MV-4-11 (cell line): ENCODE measurements around the gene TIMM44.
"Not testable (repeated sequence)": the region's sequence is repeated elsewhere in the genome, so short reads cannot be mapped to it uniquely, and the experiment has no call there.

Experiments
- DNase-seq: peaks from one replicate; lab custom pipeline; 2025; lab: John Stamatoyannopoulos, UW

Gene TIMM44

DNA sequence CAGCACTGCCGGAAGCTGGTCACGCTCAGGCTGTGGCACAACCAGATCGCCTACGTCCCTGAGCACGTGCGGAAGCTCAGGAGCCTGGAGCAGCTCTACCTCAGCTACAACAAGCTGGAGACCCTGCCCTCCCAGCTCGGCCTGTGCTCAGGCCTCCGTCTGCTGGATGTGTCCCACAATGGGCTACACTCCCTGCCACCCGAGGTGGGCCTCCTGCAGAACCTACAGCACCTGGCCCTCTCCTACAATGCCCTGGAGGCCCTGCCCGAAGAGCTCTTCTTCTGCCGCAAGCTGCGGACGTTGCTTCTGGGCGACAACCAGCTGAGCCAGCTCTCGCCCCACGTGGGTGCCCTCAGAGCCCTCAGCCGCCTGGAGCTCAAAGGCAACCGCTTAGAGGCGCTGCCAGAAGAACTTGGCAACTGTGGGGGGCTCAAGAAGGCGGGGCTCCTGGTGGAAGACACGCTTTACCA is 43.0 kb downstream of the TIMM44 start:
- DNase-seq: no peak

DNA sequence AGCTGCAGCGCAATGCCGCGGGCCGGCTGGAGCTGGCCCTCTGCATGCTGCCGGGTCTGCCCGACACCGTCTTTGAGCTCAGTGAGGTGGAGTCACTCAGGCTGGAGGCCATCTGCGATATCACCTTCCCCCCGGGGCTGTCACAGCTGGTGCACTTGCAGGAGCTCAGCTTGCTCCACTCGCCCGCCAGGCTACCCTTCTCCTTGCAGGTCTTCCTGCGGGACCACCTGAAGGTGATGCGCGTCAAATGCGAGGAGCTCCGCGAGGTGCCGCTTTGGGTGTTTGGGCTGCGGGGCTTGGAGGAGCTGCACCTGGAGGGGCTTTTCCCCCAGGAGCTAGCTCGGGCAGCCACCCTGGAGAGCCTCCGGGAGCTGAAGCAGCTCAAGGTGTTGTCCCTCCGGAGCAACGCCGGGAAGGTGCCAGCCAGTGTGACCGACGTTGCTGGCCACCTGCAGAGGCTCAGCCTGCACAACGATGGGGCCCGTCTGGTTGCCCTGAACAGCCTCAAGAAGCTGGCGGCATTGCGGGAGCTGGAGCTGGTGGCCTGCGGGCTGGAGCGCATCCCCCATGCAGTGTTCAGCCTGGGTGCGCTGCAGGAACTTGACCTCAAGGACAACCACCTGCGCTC is 43.6 kb downstream of the TIMM44 start:
- DNase-seq: no peak

- no peak for DNase-seq
Measured at GRCh38 chr19:7898967-7899366, 44.5 kb downstream of the TIMM44 start.

- no peak for DNase-seq
Measured at GRCh38 chr19:7897292-7897691, 46.2 kb downstream of the TIMM44 start.

- no peak for DNase-seq
Measured at GRCh38 chr19:7895565-7895964, 47.9 kb downstream of the TIMM44 start.

GRCh38 chr19:7894612-7895309 is 48.7 kb downstream of the TIMM44 start:
- no peak for DNase-seq

DNA sequence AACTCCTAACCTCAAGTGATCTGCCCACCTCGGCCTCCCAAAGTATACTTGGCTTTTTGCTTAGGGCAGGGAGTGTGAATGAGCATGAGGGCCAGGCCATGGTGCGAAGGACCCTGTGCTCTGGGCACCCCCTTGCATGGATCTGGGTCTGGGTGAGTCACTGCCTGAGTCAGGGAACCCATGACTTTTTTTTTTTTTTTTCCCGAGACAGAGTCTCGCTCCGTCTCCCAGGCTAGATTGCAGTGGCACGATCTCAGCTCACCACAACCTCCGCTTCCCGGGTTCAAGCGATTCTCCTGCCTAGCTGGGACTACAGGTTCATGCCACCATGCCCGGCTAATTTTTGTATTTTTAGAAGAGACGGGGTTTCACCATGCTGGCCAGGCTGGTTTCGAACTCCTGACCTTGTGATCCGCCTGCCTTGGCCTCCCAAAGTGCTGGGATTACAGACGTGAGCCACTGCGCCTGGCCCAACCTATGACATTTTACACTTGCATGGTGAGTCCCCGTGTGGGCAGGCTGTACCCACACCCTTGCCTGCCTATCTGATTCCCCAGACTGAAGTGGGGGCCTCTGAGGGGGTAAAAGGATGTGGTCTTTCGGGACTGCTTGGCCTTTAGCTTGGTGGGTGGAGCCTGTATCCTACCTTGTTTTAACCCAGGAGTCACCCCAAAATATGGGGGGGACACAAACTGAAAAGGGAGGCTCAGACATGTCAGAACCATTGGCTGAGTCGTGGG is 49.9 kb downstream of the TIMM44 start:
- not testable (repeated sequence) for DNase-seq

DNA sequence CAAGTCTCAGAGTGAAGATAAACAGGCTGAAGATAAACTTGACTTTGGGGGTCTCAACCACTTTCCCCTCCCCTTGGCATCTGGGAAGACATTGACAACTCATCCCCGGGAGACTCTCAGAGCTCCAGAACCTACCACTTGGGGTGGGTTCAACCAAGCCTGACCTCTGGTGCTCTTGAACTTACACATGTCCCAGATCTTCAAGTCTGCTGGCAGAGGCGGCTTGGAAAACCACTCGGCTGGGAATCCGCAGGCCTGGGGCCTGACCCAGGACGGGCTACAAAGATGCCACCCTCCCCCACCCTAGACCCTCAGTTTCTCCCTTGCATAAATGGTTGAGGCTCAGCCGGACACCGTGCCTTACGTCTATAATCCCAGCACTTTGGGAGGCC is 54.6 kb downstream of the TIMM44 start:
- DNase-seq: no peak

DNA sequence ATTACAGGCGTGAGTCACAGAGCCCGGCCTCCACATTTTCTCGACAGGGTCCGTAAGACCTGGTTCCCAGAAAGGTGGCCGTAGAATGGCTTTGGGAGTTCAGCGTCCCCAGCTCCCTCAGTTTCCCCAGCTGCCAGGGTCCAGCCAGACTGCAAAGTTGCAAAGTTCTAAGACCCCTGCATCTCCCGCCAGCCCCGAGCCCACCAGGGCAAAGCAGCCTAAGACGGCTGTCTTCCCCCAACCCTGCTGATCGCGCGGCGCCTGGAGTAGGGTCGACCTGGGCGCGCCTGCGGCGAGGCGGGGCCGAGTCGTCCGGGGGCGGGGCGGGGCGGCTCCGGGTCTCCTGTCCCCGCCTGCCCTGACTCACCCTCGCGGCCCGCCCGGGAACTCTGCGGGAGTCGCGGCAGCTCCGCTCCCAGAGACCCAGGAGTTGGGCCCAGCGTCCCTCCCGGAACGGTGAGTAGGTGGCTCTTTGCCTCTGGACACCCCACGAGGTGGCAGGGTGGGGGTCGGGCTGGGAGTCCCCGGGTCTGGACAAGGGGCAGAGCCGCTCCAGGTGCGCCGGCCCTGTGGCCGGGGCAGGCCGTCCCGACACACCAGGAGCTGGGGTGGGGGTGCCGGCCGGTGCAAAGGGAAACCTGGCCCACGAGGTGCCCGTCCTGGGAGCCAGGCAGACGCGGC is 55.2 kb downstream of the TIMM44 start, which contains the start of gene LRRC8E:
LRRC8E (plus strand) TSS at position 366 of the 681 bp plus-strand sequence. CDS start 7,094 bp downstream, outside the sequence.
- DNase-seq: no peak

GRCh38 chr19:7887408-7888144 is 55.9 kb downstream of the TIMM44 start:
- DNase-seq: no peak

DNA sequence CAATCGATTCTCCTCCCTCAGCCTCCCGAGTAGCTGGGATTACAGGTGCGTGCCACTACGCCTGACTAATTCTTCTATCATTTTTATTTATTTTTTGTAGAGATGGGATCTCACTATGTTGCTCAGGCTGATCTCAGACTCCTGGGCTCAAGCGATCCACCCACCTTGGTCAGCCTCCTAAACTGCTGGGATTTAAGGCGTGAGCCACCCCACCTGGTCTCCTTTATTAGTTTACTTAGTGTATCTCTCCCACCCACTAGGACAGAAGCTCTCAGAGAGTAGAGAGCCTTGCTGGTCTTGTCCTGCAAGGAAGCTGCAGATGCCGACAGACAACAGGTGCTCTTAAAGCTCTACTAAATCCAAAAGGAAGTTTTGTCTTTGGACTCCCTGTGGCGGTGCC is 57.6 kb downstream of the TIMM44 start:
- no peak for DNase-seq

DNA sequence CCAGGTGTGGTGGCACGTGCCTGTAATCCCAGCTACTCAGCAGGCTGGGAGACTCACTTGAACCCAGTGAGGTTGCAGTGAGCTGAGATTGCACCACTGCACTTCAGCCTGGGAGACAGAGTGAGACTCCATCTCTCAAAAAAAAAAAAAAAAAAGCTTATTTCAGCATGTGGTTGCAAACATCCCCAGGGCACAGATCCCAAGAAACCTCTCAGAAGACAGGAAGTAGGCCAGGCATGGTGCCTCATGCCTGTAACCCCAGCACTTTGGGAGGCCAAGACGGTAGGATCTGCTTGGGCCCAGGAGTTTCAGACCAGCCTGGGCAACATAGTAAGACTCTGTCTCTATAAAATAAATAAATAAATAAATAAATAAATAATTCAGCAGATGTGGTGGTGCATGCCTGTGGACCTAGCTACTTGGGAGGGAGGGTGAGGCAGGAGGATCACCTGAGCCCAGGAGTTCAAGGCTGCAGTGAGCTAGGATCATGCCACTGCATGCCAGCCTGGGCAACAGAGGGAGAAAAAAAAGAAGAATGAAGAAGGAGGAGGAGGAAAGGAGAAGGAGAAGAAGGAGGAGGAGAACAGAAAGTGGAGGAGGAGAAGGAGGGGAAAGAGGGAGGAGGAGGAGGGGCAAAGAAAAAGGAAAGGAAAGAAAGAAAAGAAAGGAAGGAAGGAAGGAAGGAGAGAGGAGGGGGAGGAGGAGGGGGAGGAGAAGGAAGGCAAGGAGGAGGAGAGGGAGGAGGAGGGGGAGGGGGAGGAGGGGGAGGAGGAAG is 59.5 kb downstream of the TIMM44 start:
- DNase-seq: peak; percentile 37

DNA sequence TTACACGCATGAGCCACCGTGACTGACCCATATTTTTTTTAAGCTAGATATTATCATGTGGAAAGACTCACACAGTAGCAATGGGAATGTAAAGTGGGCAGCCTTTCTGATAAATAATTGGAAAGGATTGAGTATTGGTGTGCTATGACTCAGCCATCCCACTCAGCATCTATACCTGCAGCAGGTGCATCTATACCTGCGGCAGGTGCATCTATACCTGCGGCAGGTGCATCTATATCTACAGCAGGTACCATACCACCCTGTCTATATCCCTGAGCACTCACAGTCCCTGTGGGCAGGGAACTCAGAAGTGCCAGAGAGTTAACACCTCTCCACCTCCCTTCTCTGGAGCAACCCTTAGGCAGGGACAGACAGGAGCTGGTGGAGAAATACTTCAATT is 60.4 kb downstream of the TIMM44 start:
- DNase-seq: no peak

- DNase-seq: no peak
Measured at GRCh38 chr19:7881910-7882309, 61.6 kb downstream of the TIMM44 start.

- peak; percentile 42 for DNase-seq
Measured at GRCh38 chr19:7879836-7880235, 63.6 kb downstream of the TIMM44 start.

DNA sequence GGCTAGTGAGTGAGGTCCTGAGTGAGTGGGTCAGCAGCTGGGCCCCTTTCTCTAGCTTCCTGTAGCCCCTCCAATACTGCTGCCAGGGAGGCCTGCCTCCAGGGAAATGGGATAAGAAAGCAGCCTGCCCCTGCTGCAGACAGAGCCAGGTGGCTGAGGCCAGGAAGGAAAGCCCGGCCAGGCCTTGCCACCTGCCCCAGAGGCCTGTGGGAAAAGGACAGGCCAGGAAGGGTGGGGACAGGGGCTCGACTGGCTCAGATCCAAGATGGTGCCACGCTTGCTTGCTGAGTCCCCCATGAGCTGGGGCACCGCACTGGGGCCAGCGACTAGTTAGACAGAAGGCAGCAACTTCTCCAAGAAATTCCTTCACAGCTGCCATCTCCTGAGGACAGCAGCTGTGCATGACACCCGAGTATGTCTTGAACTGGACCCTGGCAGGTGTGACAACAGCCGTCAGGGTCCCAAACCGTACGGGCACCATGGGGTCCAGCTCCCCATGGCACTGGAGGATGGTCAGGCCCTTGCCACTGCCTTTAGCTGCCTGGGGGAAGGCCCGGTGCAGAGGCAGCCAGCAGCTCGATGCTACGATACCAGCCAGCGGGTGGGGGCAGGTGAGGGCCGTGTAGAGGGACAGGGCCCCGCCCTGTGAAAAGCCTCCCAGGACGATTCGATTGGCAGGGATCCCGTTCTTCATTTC is 64.2 kb downstream of the TIMM44 start:
- no peak for DNase-seq

DNA sequence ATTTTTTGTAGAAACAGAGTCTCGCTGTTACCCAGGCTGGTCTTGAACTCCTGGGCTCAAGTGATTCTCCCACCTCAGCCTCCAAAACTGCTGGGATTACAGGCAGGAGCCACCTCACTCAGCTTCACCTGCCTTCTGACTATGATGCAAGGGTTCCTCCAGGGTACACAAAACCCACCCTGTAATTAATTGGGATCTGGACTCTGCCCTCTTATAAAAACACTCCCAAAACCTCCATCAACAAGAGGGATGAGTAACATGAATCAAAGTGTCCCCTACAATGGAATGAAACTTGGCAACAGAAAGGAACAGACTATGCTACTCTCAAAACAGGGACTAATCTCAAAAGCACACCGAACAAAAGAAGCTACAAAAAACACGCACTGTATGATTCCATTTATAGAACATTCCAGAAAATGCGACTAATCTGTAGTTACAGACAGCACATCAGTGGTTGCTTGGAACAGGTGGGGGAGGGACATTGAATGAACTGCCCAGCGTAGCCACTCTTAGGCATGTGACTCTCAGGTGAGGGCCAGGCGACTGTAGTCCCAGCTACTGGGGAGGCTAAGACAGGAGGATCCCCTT is 66.1 kb downstream of the TIMM44 start:
- no peak for DNase-seq
